HUES48 (cell line): ENCODE results near the gene MAP3K14.

Experiments
- H3K27ac ChIP-seq: one replicate; pipeline ENCODE4 v1.7.0; 2013; ENCODE audit warnings: low read depth, low read length, inconsistent platforms
- H3K27me3 ChIP-seq: 2 replicates; pipeline ENCODE4 v1.6.1; 2013; ENCODE audit warnings: mild to moderate bottlenecking, low read length; ENCODE audit not compliant: control insufficient read depth, insufficient read depth
- H3K36me3 ChIP-seq: 2 replicates; pipeline ENCODE4 v1.6.1; 2013; ENCODE audit warnings: low read length; ENCODE audit not compliant: control insufficient read depth, insufficient read depth
- H3K4me1 ChIP-seq: 2 replicates; pipeline ENCODE4 v1.6.1; 2013; ENCODE audit warnings: mild to moderate bottlenecking, low read length; ENCODE audit not compliant: control insufficient read depth, insufficient read depth
- H3K4me3 ChIP-seq: 2 replicates; pipeline ENCODE4 v1.5.1; 2013; ENCODE audit warnings: mild to moderate bottlenecking, low read depth, low read length
- H3K9ac ChIP-seq: 2 replicates; pipeline ENCODE4 v1.6.1; 2013; ENCODE audit warnings: mild to moderate bottlenecking, low read depth, low read length, moderate library complexity
- H3K9me3 ChIP-seq: 2 replicates; pipeline ENCODE4 v1.6.1; 2013; ENCODE audit warnings: low read length; ENCODE audit not compliant: control insufficient read depth, insufficient read depth

MAP3K14 gene

DNA sequence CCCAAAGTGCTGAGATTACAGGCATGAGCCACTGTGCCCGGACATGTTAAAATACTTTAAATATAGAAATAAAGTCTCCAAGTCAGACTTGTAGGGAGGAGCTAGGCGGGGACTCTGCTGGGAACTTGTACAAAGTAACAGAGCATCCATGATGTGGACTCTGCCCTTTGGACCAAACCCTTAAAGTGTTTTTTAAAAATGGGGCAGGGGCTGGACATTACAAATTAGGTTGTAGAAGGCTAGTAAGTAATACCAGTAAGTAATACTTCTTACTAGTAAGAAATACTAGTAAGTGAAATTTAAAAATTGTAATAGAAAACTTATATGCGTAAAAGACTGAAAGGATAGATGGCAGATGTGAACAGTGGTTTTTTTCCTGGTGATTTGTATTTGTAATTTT lies 45.2 kb downstream of the MAP3K14 start:
- no peaks in the 10 kb centered on the region for H3K4me1 ChIP-seq
- peaks cover 44% of the 10 kb centered on the region for H3K36me3 ChIP-seq
- H3K9me3 ChIP-seq: no peaks in the 10 kb centered on the region
- H3K27ac ChIP-seq: no peak overlapping the region
- H3K27me3 ChIP-seq: no peaks in the 10 kb centered on the region
- no peak overlapping the region for H3K9ac ChIP-seq
- H3K4me3 ChIP-seq: no peak overlapping the region

DNA sequence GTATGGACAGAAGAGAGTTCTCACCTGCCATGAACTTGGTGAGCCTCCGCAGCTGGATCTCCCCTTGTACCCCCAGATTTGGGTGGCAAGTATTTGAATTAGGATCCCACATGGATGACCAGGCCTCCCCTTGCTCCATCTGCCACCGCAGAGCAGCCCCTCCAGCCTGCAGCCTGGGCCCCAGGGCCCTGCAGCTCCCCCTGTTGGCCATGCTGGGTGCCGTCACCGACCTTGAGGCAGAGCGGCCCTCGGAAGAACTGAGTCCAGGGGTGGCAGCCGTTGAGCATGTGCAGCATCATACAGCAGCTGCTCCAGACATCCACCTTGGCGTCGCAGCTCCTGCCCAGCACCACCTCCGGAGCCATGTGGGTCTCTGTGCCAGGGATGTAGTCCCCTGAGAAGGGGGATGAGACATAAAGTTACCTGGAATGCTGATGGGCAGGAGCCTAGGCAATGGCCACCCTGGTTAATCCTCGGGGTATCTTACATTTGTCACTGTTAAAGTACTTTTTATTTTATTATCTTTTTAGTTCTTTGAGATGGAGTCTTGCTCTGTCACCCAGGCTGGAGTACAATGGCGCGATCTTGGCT lies 45.9 kb downstream of the MAP3K14 start:
- H3K36me3 ChIP-seq: peaks cover 44% of the 10 kb centered on the region
- H3K9me3 ChIP-seq: no peaks in the 10 kb centered on the region
- no peaks in the 10 kb centered on the region for H3K4me1 ChIP-seq
- H3K9ac ChIP-seq: no peak overlapping the region
- no peaks in the 10 kb centered on the region for H3K27me3 ChIP-seq
- no peak overlapping the region for H3K4me3 ChIP-seq
- no peak overlapping the region for H3K27ac ChIP-seq

DNA sequence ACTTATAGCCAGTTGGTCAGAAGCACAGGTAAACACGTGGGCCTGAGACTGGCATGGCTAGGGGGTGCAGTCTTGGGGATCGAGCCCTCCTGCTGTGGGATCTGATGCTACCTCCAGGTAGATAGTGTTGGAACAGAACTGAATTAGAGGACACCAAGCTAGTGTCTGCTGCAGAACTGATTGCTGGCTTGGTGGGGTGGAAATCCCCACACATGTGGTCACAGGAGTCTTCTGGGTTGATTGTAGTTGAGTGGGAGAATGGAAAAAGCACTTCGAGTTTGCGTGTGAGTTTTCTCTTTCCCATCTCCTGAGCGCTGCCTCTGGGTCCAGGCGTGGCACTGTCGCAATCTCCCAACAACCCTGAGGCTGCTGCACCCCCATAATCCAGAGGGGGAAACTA lies 46.9 kb downstream of the MAP3K14 start:
- no peak overlapping the region for H3K4me3 ChIP-seq
- H3K9me3 ChIP-seq: no peaks in the 10 kb centered on the region
- no peak overlapping the region for H3K27ac ChIP-seq
- H3K36me3 ChIP-seq: peaks cover 49% of the 10 kb centered on the region
- no peaks in the 10 kb centered on the region for H3K4me1 ChIP-seq
- H3K27me3 ChIP-seq: no peaks in the 10 kb centered on the region
- H3K9ac ChIP-seq: no peak overlapping the region

DNA sequence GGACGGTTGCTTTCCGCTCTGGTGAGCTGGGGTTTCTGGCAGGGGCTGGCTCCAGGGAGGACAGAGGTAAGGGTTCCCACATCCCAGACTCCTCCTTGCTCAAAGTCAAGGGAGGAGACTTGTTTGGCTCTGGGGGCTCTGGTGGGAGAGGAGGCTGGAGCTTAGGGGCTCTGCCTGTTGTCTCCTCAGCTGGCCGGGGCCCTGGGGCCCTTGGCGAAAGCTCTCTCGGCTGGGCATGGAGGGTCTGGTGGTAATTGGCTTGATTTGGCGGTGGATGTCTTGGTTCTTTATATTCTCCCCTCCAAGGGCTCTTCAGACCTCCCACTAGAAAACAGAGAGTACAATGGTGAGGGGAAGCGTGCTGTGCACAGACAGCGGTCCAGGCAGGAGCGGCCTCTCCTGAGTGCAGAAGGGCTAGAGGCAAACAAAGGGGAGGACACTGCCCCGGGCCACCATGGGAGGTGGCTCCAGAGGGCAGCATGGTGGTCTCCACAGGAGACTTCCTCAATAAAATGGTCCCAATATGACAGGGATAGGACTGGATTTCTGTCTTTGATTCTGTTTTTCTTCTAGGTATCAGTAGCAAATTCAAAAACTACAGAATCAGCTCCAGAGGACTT lies 49.3 kb downstream of the MAP3K14 start:
- no peak overlapping the region for H3K9ac ChIP-seq
- no peak overlapping the region for H3K27ac ChIP-seq
- H3K4me3 ChIP-seq: no peak overlapping the region
- peaks cover 51% of the 10 kb centered on the region for H3K36me3 ChIP-seq
- H3K4me1 ChIP-seq: peaks cover 1% of the 10 kb centered on the region; the same call in 1 of the 2 replicates
- no peaks in the 10 kb centered on the region for H3K27me3 ChIP-seq
- no peaks in the 10 kb centered on the region for H3K9me3 ChIP-seq

DNA sequence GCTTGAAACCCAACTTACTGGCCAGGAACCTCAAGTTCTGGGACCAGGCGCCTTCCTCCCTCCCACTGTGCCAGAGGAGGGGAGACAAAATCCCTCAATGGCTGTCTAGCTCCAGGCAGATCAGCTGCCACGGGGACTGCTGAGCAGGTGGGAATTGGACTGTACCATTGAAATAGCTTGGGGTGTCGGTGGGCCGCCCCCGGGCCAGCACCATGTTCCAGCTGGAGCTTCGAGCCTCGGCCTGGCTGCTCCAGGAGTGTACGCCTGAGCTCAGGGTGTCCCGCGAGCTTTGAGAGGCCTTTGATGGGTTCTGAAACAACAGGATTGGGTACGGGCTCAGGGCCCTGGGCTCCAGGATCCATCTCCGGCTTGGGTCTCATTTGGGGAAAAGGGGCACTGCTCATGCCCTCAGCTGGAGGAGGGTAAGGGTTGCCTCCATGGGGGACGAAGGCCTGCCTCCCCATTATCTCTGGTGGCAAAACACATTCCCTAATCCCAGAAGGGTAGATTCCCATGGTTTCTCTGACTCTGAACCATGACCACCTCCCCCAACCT lies 50.4 kb downstream of the MAP3K14 start:
- peaks cover 51% of the 10 kb centered on the region for H3K36me3 ChIP-seq
- peaks cover under 1% of the 10 kb centered on the region; the same call in 1 of the 2 replicates for H3K27me3 ChIP-seq
- no peak overlapping the region for H3K9ac ChIP-seq
- no peak overlapping the region for H3K4me3 ChIP-seq
- peaks cover 6% of the 10 kb centered on the region for H3K4me1 ChIP-seq
- no peak overlapping the region for H3K27ac ChIP-seq
- H3K9me3 ChIP-seq: no peaks in the 10 kb centered on the region

DNA sequence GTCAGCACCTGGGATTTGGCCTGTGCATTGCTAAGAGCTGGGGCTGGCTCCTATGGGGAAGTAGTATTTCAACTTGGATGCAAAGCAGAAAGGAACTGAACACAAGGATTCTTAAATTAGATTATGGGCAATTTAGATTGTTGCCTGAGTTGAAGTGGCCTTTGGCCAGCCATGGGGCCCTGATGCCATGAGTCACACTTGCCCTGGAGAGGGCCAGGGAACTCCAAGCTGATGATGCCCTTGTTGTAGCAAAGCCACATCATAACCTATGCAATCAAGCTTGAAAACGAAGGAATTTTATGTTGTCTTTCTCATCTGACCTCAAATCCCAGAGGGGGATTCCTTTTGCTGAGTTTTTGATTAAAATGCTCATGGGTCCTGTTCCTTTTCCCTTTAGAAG lies 51.0 kb downstream of the MAP3K14 start:
- Histone ChIP-seq H3K4me3 (no peak overlapping the region), H3K9ac (no peak overlapping the region), H3K4me1 (peaks cover 9% of the 10 kb centered on the region), H3K9me3 (no peaks in the 10 kb centered on the region), H3K27ac (no peak overlapping the region), H3K36me3 (peaks cover 51% of the 10 kb centered on the region), H3K27me3 (peaks cover 7% of the 10 kb centered on the region)

DNA sequence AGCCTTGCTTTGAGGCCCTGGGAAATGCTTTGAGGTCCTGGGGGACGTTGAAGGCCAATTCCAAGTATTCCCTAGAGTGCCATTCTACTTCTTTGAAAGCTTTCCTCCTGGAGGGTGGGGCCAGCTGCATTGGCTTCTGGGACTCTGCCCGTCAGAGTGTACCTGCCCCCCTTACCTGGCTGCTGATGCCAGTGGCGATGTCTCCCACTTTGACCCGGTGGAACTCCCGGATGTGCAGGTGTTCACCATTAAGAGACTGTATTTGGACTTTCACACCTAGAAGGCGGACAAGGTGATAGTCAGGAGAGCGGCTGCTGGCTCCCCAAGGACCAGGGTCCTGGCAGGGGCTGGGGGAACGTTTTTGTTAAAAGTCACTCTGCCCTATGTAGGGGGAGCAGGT lies 51.8 kb downstream of the MAP3K14 start:
- Histone ChIP-seq H3K27me3 (peaks cover 13% of the 10 kb centered on the region), H3K27ac (no peak overlapping the region), H3K36me3 (peaks cover 47% of the 10 kb centered on the region), H3K4me3 (no peak overlapping the region), H3K9ac (no peak overlapping the region), H3K4me1 (peaks cover 9% of the 10 kb centered on the region), H3K9me3 (no peaks in the 10 kb centered on the region)

DNA sequence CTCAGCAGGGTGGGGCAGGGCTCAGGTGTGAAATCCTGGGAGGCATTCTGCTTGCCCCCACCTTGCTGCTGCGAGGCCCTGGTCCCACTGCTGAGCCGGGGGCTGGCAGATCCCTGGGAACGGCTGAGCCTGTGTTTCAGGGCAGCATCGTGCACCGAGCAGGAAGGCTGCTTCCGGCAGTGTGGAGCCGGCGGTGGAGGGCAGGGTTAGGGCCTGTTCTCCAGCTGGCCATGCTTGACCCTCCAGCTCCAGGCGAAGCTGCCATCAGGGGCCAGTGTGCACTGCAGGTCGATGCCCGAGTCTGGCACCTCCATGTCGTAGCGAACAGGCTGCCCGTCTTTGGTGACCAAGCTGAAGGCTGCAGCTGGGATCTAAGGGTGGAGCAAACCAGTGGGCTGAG lies 52.4 kb downstream of the MAP3K14 start:
- H3K36me3 ChIP-seq: peaks cover 42% of the 10 kb centered on the region
- H3K4me1 ChIP-seq: peaks cover 9% of the 10 kb centered on the region

DNA sequence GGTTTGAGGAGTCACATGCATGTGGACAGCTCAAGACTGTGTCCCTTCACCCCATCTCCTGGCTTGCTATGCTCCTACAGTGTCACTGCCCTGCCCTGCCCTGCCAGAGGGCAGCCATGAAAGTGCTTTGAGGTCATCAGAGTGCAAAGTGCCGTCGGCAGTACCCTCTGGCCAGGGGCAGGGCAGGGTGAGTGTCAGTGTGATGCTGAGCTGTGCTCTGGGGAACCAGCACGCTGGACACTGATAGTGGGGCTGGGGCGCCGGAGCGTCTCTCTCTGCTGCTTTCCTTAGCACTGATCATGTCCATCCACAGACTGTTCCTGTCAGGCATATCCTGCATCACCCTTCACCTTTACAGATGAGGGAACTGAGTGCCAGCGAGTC lies 53.4 kb downstream of the MAP3K14 start:
- Histone ChIP-seq H3K4me1 (peaks cover 9% of the 10 kb centered on the region), H3K27ac (no peak overlapping the region), H3K4me3 (no peak overlapping the region), H3K36me3 (peaks cover 33% of the 10 kb centered on the region), H3K27me3 (peaks cover 13% of the 10 kb centered on the region), H3K9ac (no peak overlapping the region), H3K9me3 (no peaks in the 10 kb centered on the region)

More for the DNA sequence above, 52.4 kb downstream of the MAP3K14 start:
- H3K4me3 ChIP-seq: no peak overlapping the region
- no peak overlapping the region for H3K27ac ChIP-seq
- no peaks in the 10 kb centered on the region for H3K9me3 ChIP-seq
- no peak overlapping the region for H3K9ac ChIP-seq
- peaks cover 13% of the 10 kb centered on the region for H3K27me3 ChIP-seq

DNA sequence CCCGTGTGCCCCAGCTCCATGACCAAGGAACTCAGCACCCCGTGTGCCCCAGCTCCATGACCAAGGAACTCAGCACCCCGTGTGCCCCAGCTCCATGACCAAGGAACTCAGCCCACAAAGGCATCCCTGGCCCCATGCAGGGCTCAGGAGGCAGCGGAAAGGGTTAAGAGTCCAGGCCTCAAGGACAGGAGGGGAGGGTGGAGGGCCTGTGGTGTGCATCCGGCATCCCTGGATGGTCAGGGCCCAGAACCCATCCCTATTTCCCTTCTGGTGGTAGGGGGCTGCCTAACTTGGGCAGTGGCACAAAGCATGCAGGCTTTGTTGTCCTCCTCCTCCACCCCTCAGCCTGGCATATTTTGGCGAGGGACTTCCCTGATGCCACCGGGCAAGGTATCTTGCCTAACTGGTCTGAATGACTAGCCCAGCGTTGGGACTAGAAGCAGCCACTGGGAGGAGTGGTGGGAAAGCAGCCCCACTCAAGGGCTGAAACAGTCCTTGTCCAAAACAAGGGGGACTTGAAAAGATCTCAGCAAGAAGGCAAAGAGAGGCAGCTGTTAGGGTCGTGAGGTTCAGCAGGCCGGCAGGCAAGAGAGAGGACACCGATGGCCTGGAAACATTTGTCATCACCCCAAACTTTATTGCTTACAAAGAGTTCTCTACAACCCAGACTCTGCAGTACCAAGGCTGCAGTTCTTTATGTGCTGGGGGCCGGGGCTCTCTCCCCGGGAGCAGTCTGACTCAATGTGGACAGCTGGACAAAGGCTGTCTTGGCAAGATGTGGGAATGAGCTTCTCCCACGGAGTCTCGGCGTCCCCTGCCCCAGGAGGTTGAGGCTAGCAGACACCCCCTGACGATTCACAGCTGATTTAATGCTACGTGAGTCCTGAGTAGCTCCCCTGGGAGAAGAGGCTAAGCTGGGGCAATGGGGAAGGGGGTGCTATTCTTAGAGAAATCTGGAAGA lies 54.0 kb downstream of the MAP3K14 start:
- H3K4me3 ChIP-seq: peak overlapping the region; percentile 60
- H3K27me3 ChIP-seq: peaks cover 13% of the 10 kb centered on the region
- H3K4me1 ChIP-seq: peaks cover 9% of the 10 kb centered on the region
- no peak overlapping the region for H3K27ac ChIP-seq
- H3K36me3 ChIP-seq: peaks cover 26% of the 10 kb centered on the region
- no peaks in the 10 kb centered on the region for H3K9me3 ChIP-seq
- peak overlapping the region; percentile 51; the same call in 1 of the 2 replicates for H3K9ac ChIP-seq
